Muscle layer of colon (tissue), 2 donors: ENCODE results near the gene MCF2L2.

ENCODE experiments used
- H3K27ac ChIP-seq: one replicate; pipeline ENCODE4 v1.7.0; 2013; ENCODE audit warnings: low read depth, mild to moderate bottlenecking, low read length, moderate library complexity
- H3K27me3 ChIP-seq, 2 donors: one replicate each; pipeline ENCODE4 v1.7.0; 2013; ENCODE audit warnings: low read length in 2 of 2, mild to moderate bottlenecking in 2 of 2; ENCODE audit not compliant: insufficient read depth in 2 of 2, control insufficient read depth in 1 of 2
- H3K36me3 ChIP-seq: one replicate; pipeline ENCODE4 v1.7.0; 2013; ENCODE audit warnings: mild to moderate bottlenecking, low read length; ENCODE audit not compliant: insufficient read depth
- H3K4me1 ChIP-seq: one replicate; pipeline ENCODE4 v1.7.0; 2013; ENCODE audit warnings: mild to moderate bottlenecking, low read length; ENCODE audit not compliant: insufficient read depth
- H3K4me3 ChIP-seq, 2 donors: one replicate each; pipeline ENCODE4 v1.7.0; 2013; ENCODE audit warnings: low read length in 2 of 2, low read depth in 1 of 2, mild to moderate bottlenecking in 1 of 2, moderate library complexity in 1 of 2
- H3K9ac ChIP-seq: one replicate; pipeline ENCODE4 v1.7.0; 2013; ENCODE audit warnings: low read length
- H3K9me3 ChIP-seq: one replicate; pipeline ENCODE4 v1.7.0; 2013; ENCODE audit warnings: mild to moderate bottlenecking, low read length
- donor health status: abdominal sarcoma.
- donor health status: Adenocarcinoma of cecum.

The MCF2L2 gene

DNA sequence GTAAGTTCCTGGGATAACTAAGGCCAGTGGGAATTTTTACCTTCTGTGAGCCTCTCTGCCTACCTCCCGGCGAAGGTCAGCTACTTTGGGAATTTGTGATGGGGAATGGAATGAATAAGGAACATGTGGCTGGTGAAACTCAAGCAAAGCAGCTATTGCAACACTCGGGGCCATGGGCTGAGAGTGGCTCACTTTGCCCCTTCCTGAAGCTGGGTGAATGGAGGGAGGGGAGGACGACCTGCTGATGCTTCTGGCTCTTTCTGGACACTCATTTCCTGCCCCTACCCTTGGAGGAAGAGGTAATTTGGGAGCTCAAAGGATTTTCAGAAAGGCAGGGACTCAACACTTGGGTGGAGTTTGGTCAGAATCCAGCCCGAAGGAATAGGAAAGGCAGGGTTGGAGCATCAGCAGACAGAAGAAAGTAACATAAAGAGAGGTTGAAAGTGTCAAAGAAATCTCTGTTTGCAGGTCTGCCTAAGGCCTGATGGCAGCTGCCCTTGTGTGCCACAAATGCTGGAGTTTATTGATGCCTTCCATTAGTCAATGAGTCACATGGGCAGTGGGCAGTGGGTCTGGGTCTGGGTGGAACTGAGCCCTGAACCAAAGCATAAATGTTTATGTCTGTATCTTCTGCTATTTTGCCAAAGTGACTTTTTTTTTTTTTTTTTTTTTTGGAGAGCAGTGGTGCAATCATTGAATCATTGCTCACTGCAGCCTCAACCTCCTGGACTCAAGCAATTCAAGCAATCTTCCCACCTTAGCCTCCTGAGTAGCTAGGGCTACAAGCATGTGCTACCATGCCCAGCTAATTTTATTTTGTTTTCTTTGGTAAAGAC, 278.3 kb downstream of the MCF2L2 start:
- Histone ChIP-seq H3K27ac (no peak overlapping the region), H3K27me3 (no peaks in the 10 kb centered on the region), H3K9me3 (no peaks in the 10 kb centered on the region), H3K4me3 (no peak overlapping the region), H3K9ac (no peak overlapping the region), H3K4me1 (no peaks in the 10 kb centered on the region), H3K36me3 (no peaks in the 10 kb centered on the region)

- H3K27ac ChIP-seq: no peak overlapping the region
- H3K36me3 ChIP-seq: no peaks in the 10 kb centered on the region
- no peaks in the 10 kb centered on the region for H3K27me3 ChIP-seq
- H3K4me1 ChIP-seq: no peaks in the 10 kb centered on the region
- H3K4me3 ChIP-seq: no peak overlapping the region
- H3K9ac ChIP-seq: no peak overlapping the region
- H3K9me3 ChIP-seq: no peaks in the 10 kb centered on the region
Observed at GRCh38 chr3:183148056-183148455, 280.4 kb downstream of the MCF2L2 start.

GRCh38 chr3:183144363-183144762, 284.1 kb downstream of the MCF2L2 start:
- Histone ChIP-seq H3K36me3 (no peaks in the 10 kb centered on the region), H3K4me1 (no peaks in the 10 kb centered on the region), H3K27ac (no peak overlapping the region), H3K27me3 (no peaks in the 10 kb centered on the region), H3K9ac (no peak overlapping the region), H3K9me3 (no peaks in the 10 kb centered on the region), H3K4me3 (no peak overlapping the region)

GRCh38 chr3:183142199-183142598, 286.2 kb downstream of the MCF2L2 start:
- Histone ChIP-seq H3K9me3 (no peaks in the 10 kb centered on the region), H3K4me3 (no peak overlapping the region), H3K9ac (no peak overlapping the region), H3K36me3 (no peaks in the 10 kb centered on the region), H3K4me1 (no peaks in the 10 kb centered on the region), H3K27ac (no peak overlapping the region), H3K27me3 (no peaks in the 10 kb centered on the region)

DNA sequence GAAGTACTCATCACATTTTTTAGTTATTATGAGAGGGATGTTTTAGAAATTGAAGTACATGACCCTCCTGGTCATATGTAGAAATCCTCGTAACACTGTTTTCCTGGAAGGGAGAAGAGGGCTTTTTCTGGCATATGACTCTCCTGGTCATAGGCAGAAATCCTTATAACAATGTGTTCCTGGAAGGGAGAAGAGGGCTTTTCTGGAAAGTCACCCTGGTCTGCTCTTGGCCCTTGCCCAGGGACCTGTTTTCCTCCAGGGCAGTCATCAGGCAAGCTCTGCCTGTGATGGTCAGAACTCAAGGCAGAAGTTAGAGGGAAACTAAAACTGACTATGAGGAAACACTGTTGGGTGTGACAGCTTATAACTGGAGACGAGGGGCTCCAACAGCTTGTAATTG, 293.6 kb downstream of the MCF2L2 start:
- Histone ChIP-seq H3K27ac (no peak overlapping the region), H3K4me1 (no peaks in the 10 kb centered on the region), H3K27me3 (no peaks in the 10 kb centered on the region), H3K36me3 (no peaks in the 10 kb centered on the region), H3K9me3 (no peaks in the 10 kb centered on the region), H3K4me3 (no peak overlapping the region), H3K9ac (no peak overlapping the region)

DNA sequence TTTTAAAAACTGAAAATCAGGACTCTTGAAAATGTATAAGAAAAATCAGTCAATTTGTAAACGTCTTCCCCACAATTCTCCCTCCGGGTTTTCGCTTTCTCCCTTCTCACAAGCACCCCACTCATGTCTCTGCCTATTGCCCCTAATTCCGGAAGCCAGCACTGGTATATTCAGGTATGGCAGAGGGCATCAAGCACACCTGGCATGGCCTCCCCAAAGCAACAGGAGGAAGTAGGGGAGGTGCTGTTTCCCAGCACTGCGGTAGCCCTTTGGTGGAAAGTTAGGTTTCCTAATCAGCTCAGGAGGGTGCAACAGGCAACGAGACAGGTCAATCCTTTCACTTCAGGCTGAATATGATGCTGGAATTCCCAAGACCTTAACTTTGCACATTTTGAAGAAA, 296.0 kb downstream of the MCF2L2 start:
- H3K4me3 ChIP-seq: no peak overlapping the region
- no peaks in the 10 kb centered on the region for H3K36me3 ChIP-seq
- no peaks in the 10 kb centered on the region for H3K27me3 ChIP-seq
- H3K9me3 ChIP-seq: no peaks in the 10 kb centered on the region
- no peaks in the 10 kb centered on the region for H3K4me1 ChIP-seq
- no peak overlapping the region for H3K27ac ChIP-seq
- no peak overlapping the region for H3K9ac ChIP-seq

DNA sequence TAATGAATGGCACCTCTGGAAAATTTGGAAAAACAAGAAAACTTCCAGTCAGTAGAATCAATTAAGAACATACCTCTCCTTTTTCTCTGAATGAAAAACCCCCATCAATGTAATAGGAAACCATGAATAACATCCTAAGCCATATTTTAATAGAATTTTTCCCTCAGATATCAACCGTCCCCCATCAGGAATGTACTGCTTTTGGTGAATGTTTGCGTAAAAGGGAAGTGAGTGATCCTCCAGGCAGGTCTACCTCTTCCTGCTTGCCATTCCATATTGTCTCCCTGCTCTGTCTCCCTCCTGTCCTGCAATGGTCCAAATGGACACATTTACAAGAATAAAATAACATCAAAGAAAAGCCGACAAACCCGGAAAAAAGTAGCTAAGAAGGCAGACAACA, 296.7 kb downstream of the MCF2L2 start:
- H3K4me1 ChIP-seq: no peaks in the 10 kb centered on the region
- no peaks in the 10 kb centered on the region for H3K27me3 ChIP-seq
- no peak overlapping the region for H3K9ac ChIP-seq
- H3K27ac ChIP-seq: no peak overlapping the region
- H3K9me3 ChIP-seq: no peaks in the 10 kb centered on the region
- no peak overlapping the region for H3K4me3 ChIP-seq
- H3K36me3 ChIP-seq: no peaks in the 10 kb centered on the region

DNA sequence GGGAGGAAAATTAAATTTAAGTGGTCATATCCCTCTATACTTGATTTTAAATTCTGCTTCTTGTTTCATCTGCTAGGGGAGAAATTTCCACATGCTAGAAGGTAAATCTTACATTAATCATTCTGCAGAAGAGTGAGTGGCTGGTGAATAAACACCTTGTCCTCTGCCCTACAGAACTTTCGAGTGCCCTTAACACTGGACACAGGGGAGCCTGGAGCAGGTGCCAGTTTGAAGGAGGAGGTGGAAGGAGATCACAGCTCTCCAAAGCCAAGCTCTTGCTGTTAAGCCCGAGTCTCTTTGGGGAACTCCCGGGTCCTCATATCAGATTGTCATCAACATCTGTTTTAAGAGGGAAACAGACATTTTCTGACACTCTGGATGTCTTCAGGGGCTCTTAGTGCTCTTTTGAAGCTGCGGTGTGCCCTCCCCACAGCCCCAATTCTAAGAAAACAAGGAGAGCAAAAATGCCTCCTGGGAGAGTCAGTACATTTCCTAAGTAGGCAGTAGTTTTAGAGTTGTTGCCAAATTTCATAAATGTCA, 297.2 kb downstream of the MCF2L2 start:
- no peaks in the 10 kb centered on the region for H3K9me3 ChIP-seq
- no peaks in the 10 kb centered on the region for H3K36me3 ChIP-seq
- no peak overlapping the region for H3K27ac ChIP-seq
- H3K9ac ChIP-seq: no peak overlapping the region
- H3K4me3 ChIP-seq: no peak overlapping the region
- H3K27me3 ChIP-seq: no peaks in the 10 kb centered on the region
- no peaks in the 10 kb centered on the region for H3K4me1 ChIP-seq

- Histone ChIP-seq H3K27me3 (no peaks in the 10 kb centered on the region), H3K9ac (no peak overlapping the region), H3K4me3 (no peak overlapping the region), H3K36me3 (no peaks in the 10 kb centered on the region), H3K27ac (no peak overlapping the region), H3K4me1 (no peaks in the 10 kb centered on the region), H3K9me3 (no peaks in the 10 kb centered on the region)
Observed at GRCh38 chr3:183129243-183129642, 299.2 kb downstream of the MCF2L2 start.

DNA sequence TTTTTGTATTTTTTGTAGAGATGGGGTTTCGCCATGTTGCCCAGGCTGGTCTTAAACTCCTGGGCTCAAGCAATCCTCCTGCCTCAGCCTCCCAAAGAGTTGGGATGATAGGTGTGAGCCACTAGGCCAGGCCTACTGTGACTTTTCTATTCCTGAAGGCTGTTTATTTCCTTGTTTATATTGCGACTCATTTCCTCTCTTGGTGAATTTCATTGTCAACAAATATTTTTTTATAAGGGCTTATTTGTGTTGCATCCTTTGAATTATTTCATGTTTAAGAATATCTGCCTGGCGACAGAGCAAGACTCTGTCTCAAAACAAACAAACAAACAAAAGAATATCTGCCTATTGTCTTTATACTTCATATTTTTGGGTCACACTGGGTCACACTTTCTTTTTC, 299.7 kb downstream of the MCF2L2 start:
- H3K4me3 ChIP-seq: no peak overlapping the region
- H3K9ac ChIP-seq: no peak overlapping the region
- H3K36me3 ChIP-seq: no peaks in the 10 kb centered on the region
- no peak overlapping the region for H3K27ac ChIP-seq
- H3K4me1 ChIP-seq: no peaks in the 10 kb centered on the region
- H3K27me3 ChIP-seq: no peaks in the 10 kb centered on the region
- no peaks in the 10 kb centered on the region for H3K9me3 ChIP-seq
